Fibroblast of lung (primary cell): ENCODE results near the gene STYX. TPM values are rescaled to one million over a fixed set of nuclear protein-coding genes. Genes with fewer than 3 reads are reported as not detected.
A peak's percentile ranks its signal among the peaks of the same experiment; 100 is the strongest.

Experiments
- DNase-seq, 2 donors: peaks; one replicate each; pipeline versions ENCODE4 v3.0.0 to v3.0.0-alpha.2; 2010; ENCODE audit warnings: low read depth in 2 of 2
- H2AFZ ChIP-seq: 2 replicates; pipeline ENCODE4 v1.5.1; 2012; ENCODE audit warnings: low read length, control low read depth, inconsistent platforms
- H3K27ac ChIP-seq: 2 replicates; pipeline ENCODE4 v1.5.1; 2011; ENCODE audit warnings: low read length, control low read depth; ENCODE audit not compliant: insufficient read depth
- H3K27me3 ChIP-seq: 2 replicates; pipeline ENCODE4 v1.5.1; 2011; ENCODE audit warnings: mild to moderate bottlenecking, low read length; ENCODE audit not compliant: control insufficient read depth, insufficient read depth
- H3K36me3 ChIP-seq: 2 replicates; pipeline ENCODE4 v1.5.1; 2011; ENCODE audit warnings: low read length; ENCODE audit not compliant: control insufficient read depth, insufficient read depth
- H3K4me1 ChIP-seq: 2 replicates; pipeline ENCODE4 v1.5.1; 2011; ENCODE audit warnings: low read length; ENCODE audit not compliant: control insufficient read depth, insufficient read depth; ENCODE audit errors: extremely low read depth
- H3K4me2 ChIP-seq: 2 replicates; pipeline ENCODE4 v1.5.1; 2011; ENCODE audit warnings: low read length, control low read depth; ENCODE audit not compliant: insufficient read depth; ENCODE audit errors: extremely low read depth
- H3K4me3 ChIP-seq, 4 experiments: fragments of 200-600 bp in 1 of 4; sonication (generic) in 1 of 4; replicated peaks in 1 of 4; 2 replicates each; pipeline ENCODE4 v1.5.1; 2011 to 2016; ENCODE audit warnings: low read length in 4 of 4, low read depth in 3 of 4, mild to moderate bottlenecking in 3 of 4, control low read depth in 2 of 4, inconsistent platforms in 1 of 4, mixed read lengths in 1 of 4; ENCODE audit not compliant: insufficient read depth in 1 of 4; ENCODE audit errors: control extremely low read depth in 1 of 4
- H3K79me2 ChIP-seq: 2 replicates; pipeline ENCODE4 v1.5.1; 2012; ENCODE audit warnings: mild to moderate bottlenecking, low read length, inconsistent platforms; ENCODE audit not compliant: control insufficient read depth, insufficient read depth
- H3K9ac ChIP-seq: 2 replicates; pipeline ENCODE4 v1.5.1; 2011; ENCODE audit warnings: mild to moderate bottlenecking, low read length, control low read depth; ENCODE audit not compliant: insufficient read depth
- H3K9me3 ChIP-seq: 2 replicates; pipeline ENCODE4 v1.5.1; 2012; ENCODE audit warnings: low read depth, low read length; ENCODE audit not compliant: control insufficient read depth, insufficient read depth
- H4K20me1 ChIP-seq: 2 replicates; pipeline ENCODE4 v1.5.1; 2011; ENCODE audit warnings: low read length; ENCODE audit not compliant: control insufficient read depth, insufficient read depth; ENCODE audit errors: extremely low read depth
- EZH2 ChIP-seq: IDR thresholded peaks from 2 replicates; pipeline ENCODE4 v1.5.1; 2012; ENCODE audit warnings: low read length, control low read depth, mild to moderate bottlenecking; ENCODE audit errors: missing control alignments
- polyA plus RNA-seq, 2 donors: library from polyadenylated mRNA; depleted of rRNA in 1 of 2; stranded (reverse) in 1 of 2; unstranded in 1 of 2; fragments of >200 nt; gene quantifications; 2 replicates each; pipeline ENCODE4 v1.2.1, GENCODE V29; 2011 to 2012; ENCODE audit warnings: missing spikeins in 1 of 2
- total RNA-seq: library from RNA; depleted of rRNA; stranded (reverse); fragments of >200 nt; gene quantifications from 2 replicates; pipeline ENCODE4 v1.2.1, GENCODE V29; 2014
- TF ChIP-seq, protein P1 (sequence below), 2 donors: IDR thresholded peaks in 1 of 2; conservative IDR thresholded peaks in 1 of 2; 1 replicate in 1 of 2; 2 replicates in 1 of 2; pipeline ENCODE4 v1.5.1; 2011 to 2012; ENCODE audit warnings: low read length in 2 of 2, control low read depth in 1 of 2, inconsistent platforms in 1 of 2, low read depth in 1 of 2, mild to moderate bottlenecking in 1 of 2

Gene STYX
- total and polyA plus RNA-seq, 2 donors (not counting 1 experiment from before 2014, with no cell fraction given), result 14.9 to 17.0 TPM

DNA sequence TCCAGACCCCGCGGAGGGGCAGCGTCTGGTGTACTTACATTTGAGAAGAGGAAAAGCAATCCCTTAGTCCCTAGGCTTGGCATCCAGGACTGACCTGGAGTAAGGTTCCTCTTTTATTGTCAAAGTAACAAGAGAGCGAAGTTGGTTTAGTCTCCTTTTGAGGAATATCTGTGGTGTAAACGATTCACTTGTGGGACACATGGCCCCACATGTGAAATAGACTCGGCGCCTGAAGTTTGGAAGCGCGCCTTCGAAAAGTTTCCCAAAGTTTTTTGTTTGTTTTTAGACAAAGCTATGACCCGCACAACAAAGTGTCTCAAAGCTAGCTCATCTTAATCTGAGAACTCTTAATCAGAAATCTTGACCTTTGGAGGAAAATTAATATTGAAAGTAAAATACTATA, 744 bp downstream of the STYX start:
- Histone ChIP-seq H3K79me2 (peaks cover 17% of the 10 kb centered on the region), H3K4me2 (peak overlapping the region; percentile 81), H3K4me3 (peak overlapping the region; percentile 75 to 96 (median 86)), H3K27me3 (no peaks in the 10 kb centered on the region), H3K27ac (peak overlapping the region; percentile 87), H3K4me1 (no peaks in the 10 kb centered on the region), H3K9me3 (no peaks in the 10 kb centered on the region), H2AFZ (peak overlapping the region; percentile 86), H4K20me1 (no peaks in the 10 kb centered on the region), H3K9ac (peak overlapping the region; percentile 85), H3K36me3 (no peaks in the 10 kb centered on the region)
- peak; percentile 27 to 31 for DNase-seq
- TF ChIP-seq EZH2, result no peak
- TF ChIP-seq, protein P1, sequence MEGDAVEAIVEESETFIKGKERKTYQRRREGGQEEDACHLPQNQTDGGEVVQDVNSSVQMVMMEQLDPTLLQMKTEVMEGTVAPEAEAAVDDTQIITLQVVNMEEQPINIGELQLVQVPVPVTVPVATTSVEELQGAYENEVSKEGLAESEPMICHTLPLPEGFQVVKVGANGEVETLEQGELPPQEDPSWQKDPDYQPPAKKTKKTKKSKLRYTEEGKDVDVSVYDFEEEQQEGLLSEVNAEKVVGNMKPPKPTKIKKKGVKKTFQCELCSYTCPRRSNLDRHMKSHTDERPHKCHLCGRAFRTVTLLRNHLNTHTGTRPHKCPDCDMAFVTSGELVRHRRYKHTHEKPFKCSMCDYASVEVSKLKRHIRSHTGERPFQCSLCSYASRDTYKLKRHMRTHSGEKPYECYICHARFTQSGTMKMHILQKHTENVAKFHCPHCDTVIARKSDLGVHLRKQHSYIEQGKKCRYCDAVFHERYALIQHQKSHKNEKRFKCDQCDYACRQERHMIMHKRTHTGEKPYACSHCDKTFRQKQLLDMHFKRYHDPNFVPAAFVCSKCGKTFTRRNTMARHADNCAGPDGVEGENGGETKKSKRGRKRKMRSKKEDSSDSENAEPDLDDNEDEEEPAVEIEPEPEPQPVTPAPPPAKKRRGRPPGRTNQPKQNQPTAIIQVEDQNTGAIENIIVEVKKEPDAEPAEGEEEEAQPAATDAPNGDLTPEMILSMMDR (conservative IDR thresholded peaks at IDR 0.05 in 1 of 2, IDR thresholded peaks at IDR 0.05 in 1 of 2; ENCODE audit: low read depth in 1 of 2, low read length in 2 of 2), result no peak

DNA sequence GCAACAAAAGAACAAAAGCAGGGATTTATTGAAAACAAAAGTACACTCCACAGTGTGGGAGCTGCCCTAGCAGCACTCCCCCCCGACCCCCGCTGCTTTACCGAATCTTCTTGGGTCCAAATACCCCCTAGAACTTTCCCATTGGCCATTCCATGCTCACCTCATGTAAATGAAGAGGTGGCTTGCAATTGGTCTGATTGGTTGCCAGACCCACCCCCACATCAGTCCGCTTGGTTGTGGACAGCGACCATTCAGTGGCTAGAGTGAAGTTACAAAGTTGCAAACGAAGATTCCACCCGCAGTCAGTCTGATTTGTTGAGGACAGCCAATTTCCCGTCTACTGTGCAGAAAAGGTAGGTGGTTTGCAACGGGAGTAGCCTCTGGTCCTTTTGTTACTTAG, 3.9 kb downstream of the STYX start:
- Histone ChIP-seq H3K36me3 (no peaks in the 10 kb centered on the region), H3K9me3 (no peaks in the 10 kb centered on the region), H3K79me2 (peaks cover 19% of the 10 kb centered on the region)

DNA sequence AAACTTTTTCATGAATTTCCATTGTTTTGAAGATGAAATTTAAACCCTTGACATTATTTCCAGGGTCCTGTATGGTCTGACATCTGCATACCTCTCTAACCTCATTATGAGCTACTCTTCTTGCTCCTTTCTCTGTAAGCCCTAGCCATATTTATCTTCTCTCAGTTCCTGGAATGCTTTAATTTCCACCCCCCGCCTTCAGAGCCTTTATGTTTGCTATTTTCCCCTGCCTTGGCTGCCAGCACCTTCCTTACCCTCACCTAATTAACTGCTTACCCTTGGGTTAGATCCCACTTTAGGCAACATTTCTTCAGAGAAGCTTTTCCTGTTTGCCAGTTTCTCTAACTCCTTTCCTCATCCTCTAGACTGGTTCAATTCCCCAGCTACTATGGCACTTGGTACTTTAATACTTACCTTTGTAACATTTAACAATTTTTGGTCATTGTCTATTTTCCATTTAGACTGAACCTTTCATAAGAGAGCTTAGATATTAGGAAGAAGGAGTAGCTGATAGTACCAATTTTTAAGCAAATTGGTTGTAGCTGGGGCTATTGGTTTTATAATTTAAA, 6.0 kb downstream of the STYX start:
- Histone ChIP-seq H3K27me3 (no peaks in the 10 kb centered on the region), H3K27ac (no peak overlapping the region), H2AFZ (no peak overlapping the region), H3K36me3 (no peaks in the 10 kb centered on the region), H3K4me1 (no peaks in the 10 kb centered on the region), H3K79me2 (peaks cover 10% of the 10 kb centered on the region), H3K9ac (no peak overlapping the region), H4K20me1 (no peaks in the 10 kb centered on the region), H3K9me3 (no peaks in the 10 kb centered on the region), H3K4me3 (no peak overlapping the region), H3K4me2 (peak overlapping the region; percentile 3)
- TF ChIP-seq EZH2, result no peak
- TF ChIP-seq, protein P1 (conservative IDR thresholded peaks at IDR 0.05 in 1 of 2, IDR thresholded peaks at IDR 0.05 in 1 of 2; ENCODE audit: low read depth in 1 of 2, low read length in 2 of 2), result no peak
- peak in 1 of 2 donors; percentile 16 for DNase-seq

More for the DNA sequence above, 3.9 kb downstream of the STYX start:
- H2AFZ ChIP-seq, result no peak overlapping the region
- no peak overlapping the region for H3K27ac ChIP-seq
- H4K20me1 ChIP-seq, result no peaks in the 10 kb centered on the region
- no peak for DNase-seq
- H3K4me3 ChIP-seq, result no peak overlapping the region
- H3K4me2 ChIP-seq, result no peak overlapping the region
- no peaks in the 10 kb centered on the region for H3K4me1 ChIP-seq
- H3K9ac ChIP-seq, result no peak overlapping the region
- TF ChIP-seq EZH2, result no peak
- TF ChIP-seq, protein P1 (conservative IDR thresholded peaks at IDR 0.05 in 1 of 2, IDR thresholded peaks at IDR 0.05 in 1 of 2; ENCODE audit: low read depth in 1 of 2, low read length in 2 of 2), result no peak
- H3K27me3 ChIP-seq, result no peaks in the 10 kb centered on the region
